ENCODE measurements around the gene DAAM1. TPM values are rescaled to one million over a fixed set of nuclear protein-coding genes. Genes with fewer than 3 reads are reported as not detected.

DAAM1 gene
- total RNA-seq, 1 experiment from 2014 or later: 13.3 TPM

GRCh38 chr14:59271256-59271655 lies 82.8 kb downstream of the DAAM1 start:
- Histone ChIP-seq H3K9me3 (ENCODE audit: control insufficient read depth, insufficient read depth, low read depth, low read length) (no peaks in the 10 kb centered on the region), H3K4me1 (ENCODE audit: control insufficient read depth, insufficient read depth, low read length) (peaks cover 2% of the 10 kb centered on the region; the same call in 1 of the 2 replicates), H3K36me3 (ENCODE audit: control insufficient read depth, insufficient read depth, low read length) (no peaks in the 10 kb centered on the region), H3K27ac (ENCODE audit: low read length) (no peak overlapping the region), H3K4me3 (ENCODE audit: low read depth in 2 of 2, low read length in 2 of 2) (no peak overlapping the region), H3K27me3 (ENCODE audit: control insufficient read depth, insufficient read depth, low read length) (no peaks in the 10 kb centered on the region)
- BruUV-seq (replicated peaks): no TSS peak
- ChIA-PET POLR2A (no interaction called here), CTCF (no interaction called here)
- in situ Hi-C loops (cut with HindIII; ENCODE audit: low pct_unique_long_range_greater_than_20kb, low sequenced_read_pairs): no loop called here
- intact Hi-C loops (cut with micrococcal nuclease; ENCODE audit: unreplicated experiment): no loop called here
- ATAC-seq (no peak), DNase-seq (ENCODE audit: low read depth, low spot score) (no peak)
- no peak for TF ChIP-seq TCF7L2 (IDR thresholded peaks at IDR 0.05; ENCODE audit: low read depth, low read length)
- no peak for TF ChIP-seq SIN3A (IDR thresholded peaks at IDR 0.05; ENCODE audit: borderline replicate concordance, insufficient read depth, low read depth, low read length)
- no peak for TF ChIP-seq POLR2AphosphoS5 (IDR thresholded peaks at IDR 0.05; ENCODE audit: low read depth, low read length)
- TF ChIP-seq, protein P1, sequence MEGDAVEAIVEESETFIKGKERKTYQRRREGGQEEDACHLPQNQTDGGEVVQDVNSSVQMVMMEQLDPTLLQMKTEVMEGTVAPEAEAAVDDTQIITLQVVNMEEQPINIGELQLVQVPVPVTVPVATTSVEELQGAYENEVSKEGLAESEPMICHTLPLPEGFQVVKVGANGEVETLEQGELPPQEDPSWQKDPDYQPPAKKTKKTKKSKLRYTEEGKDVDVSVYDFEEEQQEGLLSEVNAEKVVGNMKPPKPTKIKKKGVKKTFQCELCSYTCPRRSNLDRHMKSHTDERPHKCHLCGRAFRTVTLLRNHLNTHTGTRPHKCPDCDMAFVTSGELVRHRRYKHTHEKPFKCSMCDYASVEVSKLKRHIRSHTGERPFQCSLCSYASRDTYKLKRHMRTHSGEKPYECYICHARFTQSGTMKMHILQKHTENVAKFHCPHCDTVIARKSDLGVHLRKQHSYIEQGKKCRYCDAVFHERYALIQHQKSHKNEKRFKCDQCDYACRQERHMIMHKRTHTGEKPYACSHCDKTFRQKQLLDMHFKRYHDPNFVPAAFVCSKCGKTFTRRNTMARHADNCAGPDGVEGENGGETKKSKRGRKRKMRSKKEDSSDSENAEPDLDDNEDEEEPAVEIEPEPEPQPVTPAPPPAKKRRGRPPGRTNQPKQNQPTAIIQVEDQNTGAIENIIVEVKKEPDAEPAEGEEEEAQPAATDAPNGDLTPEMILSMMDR (IDR thresholded peaks at IDR 0.05): no peak
- no peak for TF ChIP-seq REST (IDR thresholded peaks at IDR 0.05; ENCODE audit: insufficient read depth in 1 of 2, low read depth in 2 of 2, low read length in 1 of 2)

DNA sequence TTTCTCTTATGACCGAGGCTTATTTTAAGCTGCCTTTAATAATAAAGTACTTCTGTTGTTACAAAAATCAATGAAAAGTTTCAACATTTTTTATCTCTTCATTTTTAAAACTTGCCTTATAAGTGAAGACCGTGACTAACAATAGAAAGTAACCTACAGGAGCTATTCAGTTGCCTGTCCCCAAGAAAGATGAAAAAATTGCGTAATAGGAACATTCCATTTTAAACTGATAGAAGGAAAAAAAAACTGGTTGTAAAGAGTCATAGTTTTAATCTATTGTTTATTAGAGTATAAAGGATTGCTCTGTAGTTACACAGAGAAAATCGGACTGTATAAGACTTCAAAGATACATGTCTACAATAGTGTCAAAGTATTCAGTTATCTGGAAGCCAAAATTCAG lies 83.3 kb downstream of the DAAM1 start:
- Histone ChIP-seq H3K9me3 (ENCODE audit: control insufficient read depth, insufficient read depth, low read depth, low read length) (no peaks in the 10 kb centered on the region), H3K27ac (ENCODE audit: low read length) (no peak overlapping the region), H3K4me1 (ENCODE audit: control insufficient read depth, insufficient read depth, low read length) (peaks cover 4% of the 10 kb centered on the region; the same call in 1 of the 2 replicates), H3K4me3 (ENCODE audit: low read depth in 2 of 2, low read length in 2 of 2) (no peak overlapping the region), H3K27me3 (ENCODE audit: control insufficient read depth, insufficient read depth, low read length) (no peaks in the 10 kb centered on the region), H3K36me3 (ENCODE audit: control insufficient read depth, insufficient read depth, low read length) (no peaks in the 10 kb centered on the region)
- intact Hi-C loops (cut with micrococcal nuclease; ENCODE audit: unreplicated experiment) (no loop called here), in situ Hi-C loops (cut with HindIII; ENCODE audit: low pct_unique_long_range_greater_than_20kb, low sequenced_read_pairs) (no loop called here)
- CTCF ChIA-PET: no interaction called here
- POLR2A ChIA-PET: no interaction called here
- no peak for TF ChIP-seq SIN3A (IDR thresholded peaks at IDR 0.05; ENCODE audit: borderline replicate concordance, insufficient read depth, low read depth, low read length)
- TF ChIP-seq POLR2AphosphoS5 (IDR thresholded peaks at IDR 0.05; ENCODE audit: low read depth, low read length): no peak
- TF ChIP-seq, protein P1 (IDR thresholded peaks at IDR 0.05): no peak
- TF ChIP-seq TCF7L2 (IDR thresholded peaks at IDR 0.05; ENCODE audit: low read depth, low read length): no peak
- TF ChIP-seq REST (IDR thresholded peaks at IDR 0.05; ENCODE audit: insufficient read depth in 1 of 2, low read depth in 2 of 2, low read length in 1 of 2): no peak
- ATAC-seq (no peak), DNase-seq (ENCODE audit: low read depth, low spot score) (no peak)
- BruUV-seq (replicated peaks): no TSS peak

All from Panc1 (cell line).